ENCODE measurements around the gene SUMO2.
"Not testable (repeated sequence)": the region's sequence is repeated elsewhere in the genome, so short reads cannot be mapped to it uniquely, and the experiment has no call there.

Gene SUMO2

GRCh38 chr17:75142236-75142971 is 40.4 kb downstream of the SUMO2 start:
- no peak for DNase-seq

- DNase-seq: no peak
Observed at GRCh38 chr17:75138519-75138918, 44.2 kb downstream of the SUMO2 start.

- DNase-seq: not testable (repeated sequence)
Observed at GRCh38 chr17:75137762-75138161, 45.0 kb downstream of the SUMO2 start.

DNA sequence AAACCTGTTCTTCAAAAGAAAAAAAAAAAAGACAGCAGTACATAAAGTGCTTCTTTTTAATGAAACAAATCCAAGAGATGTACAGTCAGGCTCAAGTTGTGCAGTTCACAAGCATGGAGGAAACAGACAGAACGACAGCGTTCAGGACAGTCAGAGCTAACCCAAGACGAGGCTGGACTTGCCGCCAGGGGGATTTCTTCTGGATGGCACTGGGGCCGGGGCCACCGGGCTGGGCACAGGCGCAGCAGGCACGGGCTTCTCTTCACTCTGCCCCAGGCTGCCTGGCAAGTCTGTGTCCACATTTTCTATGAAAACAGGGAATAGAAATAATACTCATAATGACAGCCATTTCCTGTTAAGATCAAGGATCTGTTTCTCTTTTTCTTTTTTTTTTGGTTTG is 46.8 kb downstream of the SUMO2 start:
- no peak for DNase-seq

DNA sequence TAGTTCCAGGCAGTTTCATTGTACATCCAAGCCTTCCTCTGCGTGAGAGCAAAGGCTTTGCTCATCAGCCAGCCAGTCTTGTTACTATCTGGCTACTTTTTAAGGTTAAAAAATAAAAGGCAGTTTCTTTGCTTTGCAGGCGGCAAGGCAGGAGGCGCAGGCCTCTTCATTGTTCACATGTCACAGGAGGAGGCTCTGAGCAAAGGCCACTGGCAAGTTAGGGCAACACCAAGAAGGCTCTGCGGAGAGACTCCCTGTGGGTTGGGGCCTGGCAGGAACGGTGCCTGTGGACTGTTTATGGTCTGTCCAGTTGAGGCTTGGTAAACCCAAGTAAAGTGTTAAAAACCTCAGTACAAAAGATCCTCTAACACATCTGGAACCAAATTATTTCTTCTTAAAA is 47.3 kb downstream of the SUMO2 start:
- DNase-seq: no peak

GRCh38 chr17:75133607-75134347 is 49.0 kb downstream of the SUMO2 start:
- DNase-seq: not testable (repeated sequence)

DNA sequence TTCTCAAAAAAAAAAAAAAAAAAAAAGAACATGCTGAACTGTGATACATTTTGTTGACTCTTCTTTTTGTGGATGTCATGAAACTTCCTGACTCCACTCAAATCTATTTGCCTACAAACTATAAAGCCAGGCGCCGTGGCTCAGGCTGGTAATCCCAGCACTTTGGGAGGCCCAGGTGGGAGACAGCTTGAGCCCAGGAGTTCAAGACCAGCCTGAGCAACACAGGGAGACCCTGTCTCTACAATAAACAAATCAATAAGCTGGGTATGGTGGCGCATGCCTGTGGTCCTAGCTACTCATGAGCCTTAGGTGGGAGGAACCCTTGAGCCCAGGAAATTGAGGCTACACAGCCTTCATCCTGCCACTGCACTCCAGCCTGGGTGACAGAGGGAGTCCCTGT is 49.8 kb downstream of the SUMO2 start:
- DNase-seq: no peak

GRCh38 chr17:75132018-75133000 is 50.5 kb downstream of the SUMO2 start:
- not testable (repeated sequence) for DNase-seq

GRCh38 chr17:75131278-75132017 is 51.3 kb downstream of the SUMO2 start, which contains the start of gene NT5C:
Gene NT5C (minus strand): TSS chr17:75131742. CDS start chr17:75131707, 35 bp downstream.
- DNase-seq: peak; percentile 65 to 82

DNA sequence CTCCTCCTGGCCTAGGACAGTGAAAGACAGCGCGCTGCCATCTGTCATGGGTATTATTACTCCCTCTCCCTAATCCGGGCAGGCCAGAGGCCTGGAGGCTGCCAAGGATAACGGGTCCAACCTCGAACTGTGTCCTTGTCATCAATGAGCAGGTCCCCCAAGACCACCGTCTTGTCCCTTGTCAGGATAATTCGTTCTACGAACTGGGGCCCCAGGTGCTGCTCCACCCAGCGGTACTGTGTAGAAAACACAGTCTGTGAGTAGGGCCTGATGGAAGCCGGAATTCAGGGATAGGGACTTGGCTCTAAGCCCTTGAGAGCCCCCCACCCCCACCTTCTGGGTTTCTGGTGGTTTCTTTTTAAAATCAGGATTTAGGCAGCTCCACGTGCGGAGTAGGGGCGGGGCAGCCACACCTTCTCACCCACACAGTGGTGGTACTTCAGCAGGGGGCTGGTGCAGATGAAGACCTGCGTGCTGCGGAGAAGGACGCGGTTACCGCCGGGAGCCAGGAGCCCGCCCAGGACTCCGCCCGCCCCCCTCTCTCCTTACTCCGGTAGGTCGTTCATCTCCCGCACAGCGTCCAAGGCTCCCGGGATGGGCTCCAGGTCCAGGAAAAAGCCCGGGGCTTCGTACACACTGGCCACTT is 52.0 kb downstream of the SUMO2 start:
- peak; percentile 35 to 50 for DNase-seq

- DNase-seq: no peak
Observed at GRCh38 chr17:75130059-75130631, 52.6 kb downstream of the SUMO2 start.

GRCh38 chr17:75129576-75129975 is 53.2 kb downstream of the SUMO2 start:
- no peak for DNase-seq

DNA sequence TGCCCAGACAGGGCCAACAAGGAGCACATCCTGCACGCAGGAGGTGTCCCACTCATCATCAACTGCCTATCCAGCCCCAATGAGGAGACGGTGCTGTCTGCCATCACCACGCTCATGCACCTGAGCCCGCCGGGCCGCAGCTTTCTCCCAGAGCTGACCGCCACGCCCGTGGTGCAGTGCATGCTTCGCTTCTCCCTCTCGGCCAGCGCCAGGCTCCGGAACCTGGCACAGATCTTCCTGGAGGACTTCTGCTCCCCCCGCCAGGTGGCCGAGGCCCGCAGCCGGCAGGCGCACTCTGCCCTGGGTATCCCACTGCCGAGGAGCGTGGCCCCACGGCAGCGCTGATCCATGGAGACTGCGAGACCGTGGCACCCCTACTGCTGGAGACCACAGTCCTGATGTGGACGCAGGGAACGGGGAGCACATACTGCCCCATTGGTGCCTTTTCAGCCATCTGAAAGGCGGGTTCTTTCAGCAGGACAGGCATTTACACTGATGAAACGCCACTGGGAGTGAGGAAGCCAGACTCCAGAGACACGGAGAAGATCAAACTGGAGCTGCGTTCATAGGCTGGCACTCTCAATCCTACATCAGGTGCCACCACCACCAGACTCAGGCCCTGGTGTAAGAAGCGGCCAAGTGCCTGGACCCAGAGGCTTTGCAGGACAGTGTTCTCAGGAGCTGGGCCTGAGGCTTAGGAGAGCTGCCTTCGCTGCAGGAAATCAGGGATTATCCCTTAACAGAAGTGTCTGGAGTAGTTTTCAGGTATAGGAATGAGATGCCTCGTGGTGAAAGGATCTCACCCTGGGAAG is 53.9 kb downstream of the SUMO2 start:
- no peak for DNase-seq

- DNase-seq: not testable (repeated sequence)
Observed at GRCh38 chr17:75127936-75128335, 54.8 kb downstream of the SUMO2 start.

DNA sequence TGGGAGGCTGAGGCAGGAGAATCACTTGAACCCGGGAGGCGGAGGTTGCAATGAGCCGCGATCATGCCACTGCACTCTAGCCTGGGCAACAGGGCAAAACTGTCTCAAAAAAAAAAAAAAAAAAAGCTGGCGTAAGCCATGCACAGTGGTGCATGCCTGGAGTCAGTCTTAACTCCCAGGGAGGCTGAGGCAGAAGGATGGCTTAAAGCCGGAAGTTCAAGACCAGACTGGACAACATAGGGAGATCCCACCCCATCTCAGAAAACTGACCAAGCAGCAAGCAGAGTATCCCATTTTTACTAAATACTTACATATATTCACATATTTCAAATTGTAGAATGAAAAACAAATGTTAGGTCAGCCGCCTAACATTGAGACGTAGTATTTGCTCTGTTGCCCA is 55.8 kb downstream of the SUMO2 start:
- no peak for DNase-seq

- DNase-seq: no peak
Observed at GRCh38 chr17:75125984-75126383, 56.8 kb downstream of the SUMO2 start.

GRCh38 chr17:75124819-75125162 is 58.0 kb downstream of the SUMO2 start:
- no peak for DNase-seq

- DNase-seq: no peak
Observed at GRCh38 chr17:75124041-75124818, 58.5 kb downstream of the SUMO2 start.

- DNase-seq: no peak
Observed at GRCh38 chr17:75118307-75118706, 64.5 kb downstream of the SUMO2 start.

GRCh38 chr17:75116737-75117136 is 66.0 kb downstream of the SUMO2 start:
- no peak for DNase-seq

All from inflammatory macrophage (primary cell).